ENCODE measurements around the gene OPTN.
A peak's percentile ranks its signal among the peaks of the same experiment; 100 is the strongest.
"Not testable (repeated sequence)": the region's sequence is repeated elsewhere in the genome, so short reads cannot be mapped to it uniquely, and the experiment has no call there.

Gene OPTN

DNA sequence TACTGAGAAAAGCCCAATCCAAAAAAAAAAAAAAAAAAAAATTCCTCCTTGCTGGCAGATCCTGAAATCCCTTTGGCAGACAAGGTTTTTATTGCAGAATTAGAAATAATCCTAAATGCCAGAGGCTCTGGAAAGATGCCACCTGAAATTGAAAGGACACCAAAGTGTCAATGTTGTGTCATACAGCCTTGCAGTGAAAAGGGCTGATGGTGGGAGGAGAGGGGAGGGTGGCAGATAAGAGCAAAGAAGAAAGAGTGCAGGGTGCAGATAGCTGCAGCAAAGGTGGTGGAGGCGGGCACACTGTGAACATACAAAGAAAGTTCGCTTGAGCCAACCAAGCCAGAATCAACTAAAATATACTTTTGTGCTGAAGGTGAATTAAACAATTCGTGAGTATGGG is 8.2 kb upstream of the OPTN start:
- no peak for DNase-seq

GRCh38 chr10:13092291-13093102 is 7.5 kb upstream of the OPTN start:
- DNase-seq, result no peak

DNA sequence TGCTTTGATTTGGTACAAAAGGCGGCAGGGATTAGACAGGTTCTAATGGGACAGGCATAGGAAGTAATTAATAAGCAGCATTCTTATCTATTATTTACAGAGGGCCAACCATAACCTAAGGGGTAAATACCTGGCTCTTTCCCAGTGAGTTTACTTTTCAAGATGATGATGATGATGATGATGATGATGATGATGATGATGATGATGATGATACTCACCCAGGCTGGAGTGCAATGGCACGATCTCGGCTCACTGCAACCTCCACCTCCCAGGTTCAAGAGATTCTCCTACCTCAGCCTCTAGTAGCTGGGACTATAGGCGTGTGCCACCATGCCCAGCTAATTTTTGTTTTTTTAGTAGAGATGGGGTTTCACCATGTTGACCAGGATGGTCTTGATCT is 5.9 kb upstream of the OPTN start:
- DNase-seq, result not testable (repeated sequence)

GRCh38 chr10:13095094-13095493 is 4.9 kb upstream of the OPTN start:
- no peak for DNase-seq

DNA sequence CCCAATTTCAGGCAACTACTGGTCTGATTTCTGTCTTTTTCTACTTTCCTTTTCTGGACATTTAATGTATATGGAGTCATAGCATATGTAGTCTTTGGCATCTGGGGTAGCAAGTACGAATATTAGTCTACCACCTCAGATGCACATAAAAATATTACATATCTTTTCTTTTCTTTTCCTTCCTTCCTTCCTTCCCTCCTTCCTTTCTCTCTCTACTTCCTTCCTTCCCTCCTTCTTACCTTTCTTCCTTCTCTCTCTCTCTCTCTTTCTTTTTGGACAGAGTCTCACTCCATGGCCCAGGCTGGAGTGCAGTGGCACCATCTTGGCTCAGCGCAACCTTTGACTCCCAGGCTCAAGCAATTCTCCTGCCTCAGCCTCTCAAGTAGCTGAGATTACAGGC is 4.0 kb upstream of the OPTN start:
- DNase-seq, result no peak

DNA sequence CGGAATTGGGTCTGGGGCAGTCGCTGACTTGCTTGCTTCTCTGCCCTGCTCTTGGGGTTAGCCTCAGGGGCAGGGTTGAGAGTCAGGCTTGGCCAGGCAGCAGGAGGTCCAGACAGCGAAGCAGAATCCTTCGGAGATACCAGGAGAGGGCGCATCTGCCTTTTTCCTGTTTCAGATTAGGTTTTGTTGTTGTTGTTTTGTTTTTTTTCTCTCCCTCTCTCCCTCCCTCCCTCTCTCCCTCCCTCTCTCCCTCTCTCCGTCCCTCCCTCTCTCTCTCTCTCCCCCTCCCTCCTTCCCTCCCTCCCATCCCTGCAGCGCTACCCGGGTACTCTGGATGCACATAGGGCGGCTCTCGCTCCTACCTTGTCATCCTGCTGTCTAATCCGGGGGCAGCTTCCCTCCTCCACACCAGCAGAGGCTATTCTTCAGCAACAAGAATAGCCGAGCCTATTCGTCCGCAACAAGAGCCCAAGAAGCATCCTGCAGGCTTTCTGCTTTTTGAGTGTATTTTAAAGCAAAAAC is 758 bp upstream of the OPTN start:
- peak; percentile 40 to 74 for DNase-seq

GRCh38 chr10:13100349-13101294 is 659 bp downstream of the OPTN start:
- peak in 1 of 2 experiments; percentile 43 for DNase-seq

GRCh38 chr10:13102002-13102794 is 2.2 kb downstream of the OPTN start:
- DNase-seq, result no peak

- DNase-seq, result no peak
These were observed 3.6 kb downstream of the OPTN start for GRCh38 chr10:13103554-13103953.

DNA sequence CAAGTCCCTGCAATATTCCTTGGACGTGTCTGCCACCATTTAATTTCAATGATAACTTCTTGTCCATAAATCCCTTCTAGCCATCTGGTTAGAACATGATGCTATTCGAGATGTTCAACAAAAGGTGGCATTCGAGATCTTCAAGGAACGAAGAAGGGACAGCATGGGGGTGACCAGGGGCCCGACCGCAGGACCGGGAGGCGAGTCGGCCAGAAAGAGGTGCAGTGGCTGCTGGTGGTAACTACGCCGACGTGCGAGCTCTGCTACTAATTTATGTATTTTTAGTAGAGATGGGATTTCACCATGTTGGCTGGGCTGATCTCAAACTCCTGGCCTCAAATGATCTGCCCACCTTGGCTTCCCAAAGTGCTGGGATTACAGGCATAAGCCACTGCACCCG is 4.7 kb downstream of the OPTN start:
- DNase-seq, result no peak

DNA sequence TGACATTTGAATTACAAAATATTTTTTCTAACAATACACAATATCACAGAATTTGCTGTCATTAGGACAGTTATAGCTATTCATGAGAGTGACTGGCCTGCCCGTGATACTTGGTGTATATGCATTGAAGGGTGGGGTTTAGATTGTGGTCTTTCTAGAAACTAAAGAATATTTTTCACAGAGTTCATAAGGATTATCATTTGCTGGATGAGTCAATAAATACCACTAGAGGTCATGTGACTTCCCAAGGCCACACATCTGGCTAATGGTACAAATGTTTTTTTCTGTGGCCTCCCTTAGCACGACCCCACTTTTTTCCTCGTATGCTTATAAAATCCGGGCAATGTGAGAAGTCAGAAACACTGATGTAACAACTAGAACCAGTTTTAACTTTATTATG is 5.2 kb downstream of the OPTN start:
- no peak for DNase-seq

- DNase-seq, result no peak
These were observed 6.6 kb downstream of the OPTN start for GRCh38 chr10:13106387-13107045.

DNA sequence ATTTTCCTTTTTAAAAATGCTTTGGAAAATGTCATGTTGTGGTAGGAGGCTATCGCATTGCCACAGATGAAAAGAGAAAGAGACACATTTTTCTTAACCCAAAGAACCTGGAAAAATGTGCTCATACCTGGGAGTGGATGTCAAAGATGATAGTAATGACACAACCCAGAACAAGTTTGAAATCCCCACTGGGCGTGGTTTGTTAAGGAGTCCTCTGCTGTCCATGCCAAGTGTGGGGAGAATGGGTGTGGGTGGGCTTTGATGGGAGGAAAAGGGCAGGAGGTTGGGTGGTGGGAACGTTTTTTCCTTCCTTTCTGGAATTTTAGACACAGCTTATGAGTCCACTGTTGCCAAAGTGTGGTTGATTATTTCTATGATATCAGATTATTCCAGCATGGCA is 10.9 kb downstream of the OPTN start:
- no peak for DNase-seq

DNA sequence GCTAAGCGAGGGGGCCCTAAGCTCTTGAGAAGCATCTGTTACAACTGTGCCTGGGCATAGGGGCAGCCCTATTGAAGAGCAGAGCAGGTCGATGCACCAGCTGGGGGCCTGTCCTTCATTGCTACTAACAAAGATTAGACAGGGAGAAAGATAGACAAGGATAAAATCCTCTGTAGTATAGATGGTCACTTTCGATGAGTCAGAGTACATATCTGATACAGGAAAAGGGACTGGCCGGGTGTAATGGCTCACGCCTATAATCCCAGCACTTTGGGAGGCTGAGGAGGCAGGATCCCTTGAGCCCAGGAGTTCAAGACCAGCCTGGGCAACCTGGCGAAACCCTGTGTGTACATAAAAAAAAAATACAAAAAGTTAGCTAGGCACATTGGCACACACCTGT is 13.6 kb downstream of the OPTN start:
- no peak for DNase-seq

DNA sequence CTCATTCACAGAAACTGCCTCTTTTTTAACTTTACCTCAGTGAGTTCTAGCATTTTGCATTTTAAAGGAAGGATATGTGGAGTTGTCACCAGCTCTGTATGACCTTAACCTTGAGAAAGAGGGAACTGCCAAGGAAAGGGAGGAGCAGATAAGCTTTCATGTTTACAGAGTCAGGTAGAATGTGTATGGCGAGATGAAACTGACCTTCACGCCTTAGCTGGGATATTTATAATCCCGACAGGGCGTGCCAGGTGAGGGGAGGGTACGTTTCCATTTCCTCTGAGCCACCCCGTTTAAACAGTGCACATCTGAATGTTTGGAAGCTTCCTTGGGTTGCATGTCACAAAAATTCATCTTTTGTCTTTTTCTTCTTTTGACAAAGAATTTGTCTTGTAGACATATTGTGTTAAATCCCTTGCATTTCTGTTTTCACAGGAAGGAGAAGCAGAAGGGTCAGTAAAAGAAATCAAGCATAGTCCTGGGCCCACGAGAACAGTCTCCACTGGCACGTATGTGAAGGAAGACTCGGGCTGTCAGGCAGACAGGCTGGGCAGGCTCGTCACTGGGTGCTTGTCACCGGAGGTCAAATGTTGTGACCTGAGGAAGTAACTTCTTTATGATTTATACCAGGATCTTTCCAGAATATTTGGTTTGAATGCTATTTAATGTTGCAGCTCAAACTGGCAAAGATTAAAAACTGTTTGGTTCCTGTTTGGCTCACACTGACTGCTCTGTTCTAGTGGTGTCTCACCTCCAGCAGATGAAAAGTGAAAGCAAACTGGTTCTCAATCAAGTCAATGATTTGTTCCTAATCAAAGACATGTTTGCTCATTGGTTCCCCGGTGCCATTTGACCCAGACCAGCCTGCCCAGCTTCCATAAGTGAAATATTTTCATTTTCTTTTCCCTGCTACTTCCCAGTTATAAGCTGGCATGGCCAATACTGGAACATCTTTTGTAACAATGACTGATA is 16.2 kb downstream of the OPTN start:
- DNase-seq, result no peak

- no peak for DNase-seq
These were observed 18.1 kb downstream of the OPTN start for GRCh38 chr10:13117841-13118783.

GRCh38 chr10:13118784-13119410 is 18.9 kb downstream of the OPTN start:
- DNase-seq, result no peak

- no peak for DNase-seq
These were observed 21.0 kb downstream of the OPTN start for GRCh38 chr10:13120786-13121499.

DNA sequence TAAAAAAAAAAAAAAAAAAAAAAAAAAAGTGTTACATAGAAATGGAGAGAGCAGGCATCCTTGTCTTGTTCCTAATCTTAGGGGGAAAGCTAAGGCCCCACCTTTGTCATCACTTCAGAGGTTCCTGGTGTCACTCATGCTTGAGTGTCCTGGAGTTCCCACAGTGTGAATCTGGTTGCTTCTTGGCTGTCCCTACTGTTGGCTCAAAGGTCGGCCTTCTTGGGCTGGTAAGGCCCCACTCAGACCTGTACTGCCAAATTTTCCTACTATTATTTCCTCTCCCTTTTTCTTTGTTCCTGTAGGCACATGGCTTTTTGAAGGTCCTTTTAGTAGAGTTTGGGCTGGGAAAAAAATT is 21.5 kb downstream of the OPTN start:
- DNase-seq, result no peak
